ENCODE measurements around the gene CSF1. TPM values are rescaled to one million over a fixed set of nuclear protein-coding genes. Genes with fewer than 3 reads are reported as not detected.
A peak's percentile ranks its signal among the peaks of the same experiment; 100 is the strongest.

CSF1 gene
- total RNA-seq, 4 donors from 2014 or later, result 33.5 to 127 (median 62.3) TPM

DNA sequence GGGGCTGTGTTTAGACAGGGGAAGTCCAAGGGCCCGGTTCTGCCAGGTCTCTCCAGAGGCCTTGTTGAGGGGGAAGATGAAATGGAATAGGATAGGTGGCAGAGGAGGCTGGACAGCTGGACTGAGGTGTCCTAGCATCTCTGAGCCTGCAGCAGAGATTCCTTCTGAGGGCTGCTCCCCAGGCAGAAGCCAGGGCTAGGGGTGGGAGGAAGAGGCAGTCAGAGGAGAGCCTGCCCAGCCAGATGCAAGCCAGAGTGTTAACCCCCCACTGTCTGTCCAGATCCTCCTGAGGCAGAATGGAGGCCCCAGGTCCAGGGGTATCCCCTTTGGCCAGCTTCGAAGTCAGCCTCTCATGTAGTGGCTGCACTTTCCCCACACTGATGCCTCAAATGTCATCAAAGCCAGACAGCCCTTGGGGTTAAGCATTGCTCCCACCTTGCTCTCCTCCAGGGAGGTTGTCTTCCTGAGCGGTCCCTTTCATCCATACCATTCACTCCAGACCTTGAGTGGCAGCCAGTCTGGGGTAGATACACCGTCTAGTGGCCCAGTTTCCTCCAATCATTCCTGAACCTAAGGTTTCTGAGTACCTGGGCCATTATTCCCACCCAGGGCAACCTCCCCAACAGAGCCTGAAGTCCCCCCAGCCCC lies 1.7 kb downstream of the CSF1 start:
- Histone ChIP-seq H3K36me3 (peaks cover 3 to 6% of the 10 kb centered on the region in 2 donors), H3K4me1 (peaks cover 6 to 43% of the 10 kb centered on the region in 2 donors), H3K4me3 (replicated peaks in 1 of 3) (peak overlapping the region in 1 of 3 donors; percentile 47), H3K27ac (peak overlapping the region in 2 of 3 donors; percentile 7 to 64), H3K9me3 (no peaks in the 10 kb centered on the region), H3K27me3 (no peaks in the 10 kb centered on the region)
- WGBS, 2 donors, result 51 to 64% methylated on average over 4 of the region's 4 CpGs
- TF ChIP-seq, protein P1, sequence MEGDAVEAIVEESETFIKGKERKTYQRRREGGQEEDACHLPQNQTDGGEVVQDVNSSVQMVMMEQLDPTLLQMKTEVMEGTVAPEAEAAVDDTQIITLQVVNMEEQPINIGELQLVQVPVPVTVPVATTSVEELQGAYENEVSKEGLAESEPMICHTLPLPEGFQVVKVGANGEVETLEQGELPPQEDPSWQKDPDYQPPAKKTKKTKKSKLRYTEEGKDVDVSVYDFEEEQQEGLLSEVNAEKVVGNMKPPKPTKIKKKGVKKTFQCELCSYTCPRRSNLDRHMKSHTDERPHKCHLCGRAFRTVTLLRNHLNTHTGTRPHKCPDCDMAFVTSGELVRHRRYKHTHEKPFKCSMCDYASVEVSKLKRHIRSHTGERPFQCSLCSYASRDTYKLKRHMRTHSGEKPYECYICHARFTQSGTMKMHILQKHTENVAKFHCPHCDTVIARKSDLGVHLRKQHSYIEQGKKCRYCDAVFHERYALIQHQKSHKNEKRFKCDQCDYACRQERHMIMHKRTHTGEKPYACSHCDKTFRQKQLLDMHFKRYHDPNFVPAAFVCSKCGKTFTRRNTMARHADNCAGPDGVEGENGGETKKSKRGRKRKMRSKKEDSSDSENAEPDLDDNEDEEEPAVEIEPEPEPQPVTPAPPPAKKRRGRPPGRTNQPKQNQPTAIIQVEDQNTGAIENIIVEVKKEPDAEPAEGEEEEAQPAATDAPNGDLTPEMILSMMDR (IDR thresholded peaks at IDR 0.05), result no peak
- no peak for TF ChIP-seq POLR2A (IDR thresholded peaks at IDR 0.05)
- intact Hi-C loops (cut with DNase I), result loop anchor here (5.0 kb wide), 1 partner anchor 135 kb away; no protein-coding TSS in a partner anchor
- no peak for DNase-seq

DNA sequence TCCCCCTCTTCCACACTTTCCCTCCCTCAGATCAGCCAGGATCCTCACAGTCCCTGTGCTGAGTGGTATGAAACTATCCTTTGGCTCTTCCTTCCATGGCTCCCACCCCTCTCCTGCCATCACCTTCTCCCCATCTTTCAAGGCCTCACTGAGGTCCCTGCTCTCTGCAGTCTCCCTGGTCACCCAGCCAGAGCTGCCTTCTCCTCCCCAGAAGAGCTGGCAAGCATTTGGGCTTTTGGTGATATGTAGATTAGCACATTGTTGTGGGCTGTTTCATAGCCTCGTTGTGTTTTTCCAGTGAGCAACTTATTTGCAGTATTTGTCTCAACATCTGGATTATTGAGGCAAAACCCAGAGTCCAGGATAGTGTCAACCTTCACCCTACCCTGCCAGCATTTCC lies 2.2 kb downstream of the CSF1 start:
- peak overlapping the region in 1 of 3 donors; percentile 47 for H3K4me3 ChIP-seq (replicated peaks in 1 of 3)
- TF ChIP-seq POLR2A (IDR thresholded peaks at IDR 0.05), result no peak
- TF ChIP-seq, protein P1 (IDR thresholded peaks at IDR 0.05), result no peak
- peak overlapping the region in 2 of 3 donors; percentile 7 to 64 for H3K27ac ChIP-seq
- H3K36me3 ChIP-seq, result peaks cover 8 to 11% of the 10 kb centered on the region in 2 donors
- peaks cover 6 to 43% of the 10 kb centered on the region in 2 donors for H3K4me1 ChIP-seq
- no peaks in the 10 kb centered on the region for H3K27me3 ChIP-seq
- intact Hi-C loops (cut with DNase I), result loop anchor here (5.0 kb wide), 1 partner anchor 136 kb away; no protein-coding TSS in a partner anchor
- no peaks in the 10 kb centered on the region for H3K9me3 ChIP-seq
- WGBS, 2 donors, result 36 to 38% methylated on average over 1 of the region's 1 CpG
- DNase-seq, result no peak

DNA sequence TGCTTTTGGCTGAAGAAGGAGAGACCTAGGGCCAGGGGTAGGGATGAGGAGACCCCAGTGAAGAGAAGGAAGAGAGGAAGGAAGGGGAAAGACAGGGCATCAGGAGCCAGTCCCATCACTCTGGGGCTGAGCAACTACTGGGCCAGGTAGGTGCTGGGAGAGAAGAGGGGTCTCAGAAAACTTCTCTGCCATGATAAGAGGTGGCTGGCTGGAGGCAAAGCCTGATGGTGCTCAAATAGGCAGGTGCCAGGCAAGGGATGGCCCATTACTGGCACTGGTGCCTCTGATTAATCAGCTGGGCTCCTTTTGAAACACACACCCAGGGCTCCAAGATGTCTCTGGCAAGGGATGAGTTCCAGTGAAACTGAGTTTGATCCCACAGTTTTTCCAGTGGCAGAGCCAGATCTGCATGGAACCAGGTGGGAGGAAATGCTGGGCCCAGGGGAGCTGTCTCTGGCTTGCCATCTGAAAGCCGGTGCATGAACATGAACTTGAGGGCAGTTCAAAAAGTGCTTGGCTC lies 2.8 kb downstream of the CSF1 start:
- Histone ChIP-seq H3K27ac (peak overlapping the region in 2 of 3 donors; percentile 7 to 64), H3K4me1 (peaks cover 6 to 43% of the 10 kb centered on the region in 2 donors), H3K36me3 (peaks cover 12 to 17% of the 10 kb centered on the region in 2 donors), H3K9me3 (no peaks in the 10 kb centered on the region), H3K4me3 (replicated peaks in 1 of 3) (peak overlapping the region in 1 of 3 donors; percentile 0), H3K27me3 (no peaks in the 10 kb centered on the region)
- WGBS, 2 donors, result 53 to 71% methylated on average over 1 of the region's 1 CpG
- no peak for DNase-seq
- TF ChIP-seq POLR2A (IDR thresholded peaks at IDR 0.05), result no peak
- TF ChIP-seq, protein P1 (IDR thresholded peaks at IDR 0.05), result no peak
- intact Hi-C loops (cut with DNase I), result loop anchor here (5.0 kb wide), 1 partner anchor 136 kb away; no protein-coding TSS in a partner anchor

DNA sequence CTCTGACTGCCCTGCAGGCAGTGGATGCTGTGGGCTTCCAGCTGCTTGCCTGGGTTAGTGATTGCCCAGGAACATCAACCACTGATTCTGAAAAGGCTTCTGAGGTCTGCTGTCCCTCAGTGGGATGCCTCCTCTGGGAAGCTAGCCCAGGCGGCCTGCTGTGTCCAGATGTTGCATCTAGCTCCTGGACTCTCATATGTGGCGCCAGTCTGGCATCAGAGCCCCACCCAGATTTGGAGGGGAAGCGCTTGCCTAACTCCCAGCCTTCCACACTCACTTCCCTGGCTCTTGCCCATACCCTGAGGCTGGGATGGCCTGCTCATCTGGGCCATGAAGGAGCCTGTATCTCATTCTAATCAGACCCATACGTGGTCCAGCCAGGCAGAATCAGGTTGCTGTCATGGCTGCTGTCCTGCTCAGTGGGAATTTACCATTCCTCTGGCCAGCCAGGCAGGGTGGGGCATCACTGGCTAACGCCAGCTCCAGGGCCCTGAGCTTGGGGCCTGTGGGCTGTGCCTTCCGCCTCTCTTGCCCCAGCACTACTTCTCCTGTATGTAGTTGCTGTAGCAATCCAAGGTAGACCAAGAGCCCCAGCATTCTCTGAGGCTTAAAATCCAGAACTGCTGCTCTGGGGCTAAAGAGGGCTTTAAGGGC lies 4.1 kb downstream of the CSF1 start:
- intact Hi-C loops (cut with DNase I), result loop anchor here (5.0 kb wide), 1 partner anchor 137 kb away; no protein-coding TSS in a partner anchor
- Histone ChIP-seq H3K4me1 (peaks cover 6 to 37% of the 10 kb centered on the region in 2 donors), H3K36me3 (peaks cover 20 to 26% of the 10 kb centered on the region in 2 donors), H3K9me3 (no peaks in the 10 kb centered on the region), H3K27me3 (no peaks in the 10 kb centered on the region), H3K27ac (peak overlapping the region in 1 of 3 donors; percentile 17), H3K4me3 (replicated peaks in 1 of 3) (no peak overlapping the region)
- DNase-seq, result peak in 1 of 2 donors; percentile 11
- TF ChIP-seq POLR2A (IDR thresholded peaks at IDR 0.05), result no peak
- 82 to 83% methylated on average over 4 to 5 of the region's 6 CpGs for WGBS, 2 donors

DNA sequence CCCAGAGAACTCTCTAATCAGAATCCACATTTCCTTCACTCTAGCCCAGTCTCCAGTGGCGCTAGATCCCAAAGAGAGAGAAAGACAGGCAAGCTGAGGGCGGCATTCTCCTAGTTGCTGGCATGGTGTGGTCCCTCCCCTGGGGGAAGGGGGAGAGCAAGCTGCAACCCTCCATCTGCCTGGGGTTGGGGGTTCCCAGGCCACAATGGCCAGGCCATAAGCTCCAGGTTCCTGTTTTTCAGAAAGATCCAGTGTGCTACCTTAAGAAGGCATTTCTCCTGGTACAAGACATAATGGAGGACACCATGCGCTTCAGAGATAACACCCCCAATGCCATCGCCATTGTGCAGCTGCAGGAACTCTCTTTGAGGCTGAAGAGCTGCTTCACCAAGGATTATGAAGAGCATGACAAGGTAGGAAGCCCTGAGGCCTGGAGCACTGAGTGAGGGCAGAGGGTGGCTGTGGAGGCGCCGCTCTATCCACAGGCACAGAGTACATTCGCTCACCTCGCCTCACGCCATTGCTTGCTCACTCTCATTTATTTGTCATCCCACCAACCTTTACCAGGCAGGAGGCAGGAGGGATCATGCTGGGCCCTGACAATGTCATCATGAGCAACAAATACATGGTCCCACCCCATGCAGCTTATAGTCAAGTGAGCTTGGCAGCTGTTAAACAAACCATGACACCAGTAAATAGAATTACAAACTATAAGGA lies 6.6 kb downstream of the CSF1 start:
- Histone ChIP-seq H3K27ac (no peak overlapping the region), H3K36me3 (peaks cover 41 to 47% of the 10 kb centered on the region in 2 donors), H3K4me1 (peaks cover 0 to 22% of the 10 kb centered on the region in 2 donors), H3K4me3 (replicated peaks in 1 of 3) (no peak overlapping the region), H3K27me3 (no peaks in the 10 kb centered on the region), H3K9me3 (no peaks in the 10 kb centered on the region)
- 94 to 95% methylated on average over 9 of the region's 9 CpGs for WGBS, 2 donors
- TF ChIP-seq POLR2A (IDR thresholded peaks at IDR 0.05), result no peak
- TF ChIP-seq, protein P1 (IDR thresholded peaks at IDR 0.05), result no peak
- no peak for DNase-seq
- intact Hi-C loops (cut with DNase I), result no loop called here

Data from thyroid gland (tissue), 4 donors.